Rectal smooth muscle tissue (tissue), 1 donor: Measurements from ENCODE around the gene ZBTB20.

Experiments used
- H3K27ac ChIP-seq: one replicate; pipeline ENCODE4 v1.7.0; 2013; ENCODE audit warnings: low read depth, low read length, inconsistent platforms
- H3K27me3 ChIP-seq: one replicate; pipeline ENCODE4 v1.7.0; 2013; ENCODE audit warnings: low read length; ENCODE audit not compliant: control insufficient read depth, insufficient read depth
- H3K36me3 ChIP-seq: one replicate; pipeline ENCODE4 v1.7.0; 2013; ENCODE audit warnings: low read length; ENCODE audit not compliant: control insufficient read depth, insufficient read depth
- H3K4me1 ChIP-seq: one replicate; pipeline ENCODE4 v1.7.0; 2013; ENCODE audit warnings: low read length; ENCODE audit not compliant: control insufficient read depth, insufficient read depth
- H3K4me3 ChIP-seq: one replicate; pipeline ENCODE4 v1.7.0; 2013; ENCODE audit warnings: low read length
- H3K9ac ChIP-seq: one replicate; pipeline ENCODE4 v1.7.0; 2013; ENCODE audit warnings: low read length

Gene ZBTB20

GRCh38 chr3:114393367-114394072 is 753.6 kb downstream of the ZBTB20 start:
- Histone ChIP-seq H3K27me3 (no peaks in the 10 kb centered on the region), H3K27ac (no peak overlapping the region), H3K36me3 (peaks cover 2% of the 10 kb centered on the region), H3K9ac (no peak overlapping the region), H3K4me1 (peaks cover 2% of the 10 kb centered on the region), H3K4me3 (no peak overlapping the region)

- Histone ChIP-seq H3K9ac (no peak overlapping the region), H3K36me3 (peaks cover 6% of the 10 kb centered on the region), H3K4me3 (no peak overlapping the region), H3K27me3 (no peaks in the 10 kb centered on the region), H3K27ac (no peak overlapping the region), H3K4me1 (peaks cover 2% of the 10 kb centered on the region)
Measured at GRCh38 chr3:114392831-114393230, 754.3 kb downstream of the ZBTB20 start.

- Histone ChIP-seq H3K36me3 (peaks cover 6% of the 10 kb centered on the region), H3K27ac (no peak overlapping the region), H3K9ac (no peak overlapping the region), H3K27me3 (no peaks in the 10 kb centered on the region), H3K4me1 (peaks cover 3% of the 10 kb centered on the region), H3K4me3 (no peak overlapping the region)
Measured at GRCh38 chr3:114389156-114389555, 757.9 kb downstream of the ZBTB20 start.

GRCh38 chr3:114384558-114384903 is 762.6 kb downstream of the ZBTB20 start:
- Histone ChIP-seq H3K9ac (no peak overlapping the region), H3K36me3 (peaks cover 6% of the 10 kb centered on the region), H3K4me3 (peak overlapping the region; percentile 46), H3K27me3 (no peaks in the 10 kb centered on the region), H3K4me1 (peaks cover 14% of the 10 kb centered on the region), H3K27ac (peak overlapping the region; percentile 74)

- Histone ChIP-seq H3K36me3 (peaks cover 6% of the 10 kb centered on the region), H3K9ac (no peak overlapping the region), H3K4me3 (peak overlapping the region; percentile 46), H3K4me1 (peaks cover 14% of the 10 kb centered on the region), H3K27ac (peak overlapping the region; percentile 74), H3K27me3 (no peaks in the 10 kb centered on the region)
Measured at GRCh38 chr3:114383875-114384557, 763.1 kb downstream of the ZBTB20 start.

- peak overlapping the region; percentile 82 for H3K27ac ChIP-seq
- no peaks in the 10 kb centered on the region for H3K36me3 ChIP-seq
- H3K4me1 ChIP-seq: peaks cover 20% of the 10 kb centered on the region
- H3K27me3 ChIP-seq: no peaks in the 10 kb centered on the region
- no peak overlapping the region for H3K9ac ChIP-seq
- H3K4me3 ChIP-seq: no peak overlapping the region
Measured at GRCh38 chr3:114380233-114380651, 766.8 kb downstream of the ZBTB20 start.

GRCh38 chr3:114379266-114379665 is 767.8 kb downstream of the ZBTB20 start:
- Histone ChIP-seq H3K27ac (peak overlapping the region; percentile 80), H3K9ac (no peak overlapping the region), H3K27me3 (no peaks in the 10 kb centered on the region), H3K4me3 (no peak overlapping the region), H3K4me1 (peaks cover 23% of the 10 kb centered on the region), H3K36me3 (no peaks in the 10 kb centered on the region)

GRCh38 chr3:114378760-114379159 is 768.3 kb downstream of the ZBTB20 start:
- H3K27ac ChIP-seq: peak overlapping the region; percentile 80
- no peaks in the 10 kb centered on the region for H3K27me3 ChIP-seq
- no peaks in the 10 kb centered on the region for H3K36me3 ChIP-seq
- no peak overlapping the region for H3K4me3 ChIP-seq
- H3K9ac ChIP-seq: no peak overlapping the region
- peaks cover 23% of the 10 kb centered on the region for H3K4me1 ChIP-seq

- H3K9ac ChIP-seq: no peak overlapping the region
- no peaks in the 10 kb centered on the region for H3K27me3 ChIP-seq
- peak overlapping the region; percentile 1 for H3K27ac ChIP-seq
- H3K36me3 ChIP-seq: no peaks in the 10 kb centered on the region
- peaks cover 20% of the 10 kb centered on the region for H3K4me1 ChIP-seq
- H3K4me3 ChIP-seq: no peak overlapping the region
Measured at GRCh38 chr3:114377426-114377825, 769.7 kb downstream of the ZBTB20 start.

- peaks cover 20% of the 10 kb centered on the region for H3K4me1 ChIP-seq
Measured at GRCh38 chr3:114376516-114377185, 770.4 kb downstream of the ZBTB20 start.

GRCh38 chr3:114375608-114376421 is 771.3 kb downstream of the ZBTB20 start:
- Histone ChIP-seq H3K27me3 (no peaks in the 10 kb centered on the region), H3K36me3 (no peaks in the 10 kb centered on the region), H3K4me3 (no peak overlapping the region), H3K9ac (no peak overlapping the region), H3K27ac (no peak overlapping the region), H3K4me1 (peaks cover 20% of the 10 kb centered on the region)

More at GRCh38 chr3:114376516-114377185, 770.4 kb downstream of the ZBTB20 start:
- Histone ChIP-seq H3K4me3 (no peak overlapping the region), H3K27ac (no peak overlapping the region), H3K9ac (no peak overlapping the region), H3K36me3 (no peaks in the 10 kb centered on the region), H3K27me3 (no peaks in the 10 kb centered on the region)

GRCh38 chr3:114374433-114374990 is 772.6 kb downstream of the ZBTB20 start:
- Histone ChIP-seq H3K4me3 (no peak overlapping the region), H3K36me3 (no peaks in the 10 kb centered on the region), H3K4me1 (peaks cover 14% of the 10 kb centered on the region), H3K27ac (no peak overlapping the region), H3K9ac (no peak overlapping the region), H3K27me3 (no peaks in the 10 kb centered on the region)
